ENCODE data around the gene SLC27A5. TPM values are rescaled to one million over a fixed set of nuclear protein-coding genes. Genes with fewer than 3 reads are reported as not detected.
"Not testable (repeated sequence)": the region's sequence is repeated elsewhere in the genome, so short reads cannot be mapped to it uniquely, and the experiment has no call there.

The SLC27A5 gene
- total RNA-seq, 1 donor from 2014 or later: 35.8 TPM

DNA sequence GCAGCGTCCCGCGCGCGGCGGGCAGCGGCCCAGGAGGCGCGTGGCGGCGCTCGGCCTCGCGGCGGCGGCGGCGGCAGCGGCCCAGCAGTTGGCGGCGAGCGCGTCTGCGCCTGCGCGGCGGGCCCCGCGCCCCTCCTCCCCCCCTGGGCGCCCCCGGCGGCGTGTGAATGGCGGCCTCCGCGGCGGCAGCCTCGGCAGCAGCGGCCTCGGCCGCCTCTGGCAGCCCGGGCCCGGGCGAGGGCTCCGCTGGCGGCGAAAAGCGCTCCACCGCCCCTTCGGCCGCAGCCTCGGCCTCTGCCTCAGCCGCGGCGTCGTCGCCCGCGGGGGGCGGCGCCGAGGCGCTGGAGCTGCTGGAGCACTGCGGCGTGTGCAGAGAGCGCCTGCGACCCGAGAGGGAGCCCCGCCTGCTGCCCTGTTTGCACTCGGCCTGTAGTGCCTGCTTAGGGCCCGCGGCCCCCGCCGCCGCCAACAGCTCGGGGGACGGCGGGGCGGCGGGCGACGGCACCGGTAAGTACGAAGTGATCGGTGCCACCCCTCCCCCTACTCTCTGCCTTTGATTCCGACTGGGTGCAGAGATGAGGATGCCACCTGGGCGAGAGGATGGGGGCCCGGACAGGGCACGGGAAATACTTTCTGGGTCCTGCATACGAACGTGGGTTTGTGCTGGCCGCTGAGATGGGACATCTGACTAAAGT lies 32.9 kb upstream of the SLC27A5 start:
- H3K36me3 ChIP-seq: peaks cover 0 to 33% of the 10 kb centered on the region in 2 donors
- intact Hi-C loops (cut with DNase I): no loop called here
- peaks cover 34% of the 10 kb centered on the region for H3K4me1 ChIP-seq
- H3K27ac ChIP-seq: peak overlapping the region; percentile 96
- TF ChIP-seq POLR2A (IDR thresholded peaks at IDR 0.05) (no peak), POLR2AphosphoS5 (IDR thresholded peaks at IDR 0.05; ENCODE audit: insufficient read depth in 1 of 2, low read depth in 1 of 2) (no peak)
- TF ChIP-seq, protein P1, sequence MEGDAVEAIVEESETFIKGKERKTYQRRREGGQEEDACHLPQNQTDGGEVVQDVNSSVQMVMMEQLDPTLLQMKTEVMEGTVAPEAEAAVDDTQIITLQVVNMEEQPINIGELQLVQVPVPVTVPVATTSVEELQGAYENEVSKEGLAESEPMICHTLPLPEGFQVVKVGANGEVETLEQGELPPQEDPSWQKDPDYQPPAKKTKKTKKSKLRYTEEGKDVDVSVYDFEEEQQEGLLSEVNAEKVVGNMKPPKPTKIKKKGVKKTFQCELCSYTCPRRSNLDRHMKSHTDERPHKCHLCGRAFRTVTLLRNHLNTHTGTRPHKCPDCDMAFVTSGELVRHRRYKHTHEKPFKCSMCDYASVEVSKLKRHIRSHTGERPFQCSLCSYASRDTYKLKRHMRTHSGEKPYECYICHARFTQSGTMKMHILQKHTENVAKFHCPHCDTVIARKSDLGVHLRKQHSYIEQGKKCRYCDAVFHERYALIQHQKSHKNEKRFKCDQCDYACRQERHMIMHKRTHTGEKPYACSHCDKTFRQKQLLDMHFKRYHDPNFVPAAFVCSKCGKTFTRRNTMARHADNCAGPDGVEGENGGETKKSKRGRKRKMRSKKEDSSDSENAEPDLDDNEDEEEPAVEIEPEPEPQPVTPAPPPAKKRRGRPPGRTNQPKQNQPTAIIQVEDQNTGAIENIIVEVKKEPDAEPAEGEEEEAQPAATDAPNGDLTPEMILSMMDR (IDR thresholded peaks at IDR 0.05): no peak
- peak overlapping the region; percentile 94 to 99 for H3K4me3 ChIP-seq
- peak in 1 of 2 donors; percentile 86 for DNase-seq (ENCODE audit: extremely low spot score in 2 of 2)
- H3K27me3 ChIP-seq: no peaks in the 10 kb centered on the region
- H3K9me3 ChIP-seq: no peaks in the 10 kb centered on the region

DNA sequence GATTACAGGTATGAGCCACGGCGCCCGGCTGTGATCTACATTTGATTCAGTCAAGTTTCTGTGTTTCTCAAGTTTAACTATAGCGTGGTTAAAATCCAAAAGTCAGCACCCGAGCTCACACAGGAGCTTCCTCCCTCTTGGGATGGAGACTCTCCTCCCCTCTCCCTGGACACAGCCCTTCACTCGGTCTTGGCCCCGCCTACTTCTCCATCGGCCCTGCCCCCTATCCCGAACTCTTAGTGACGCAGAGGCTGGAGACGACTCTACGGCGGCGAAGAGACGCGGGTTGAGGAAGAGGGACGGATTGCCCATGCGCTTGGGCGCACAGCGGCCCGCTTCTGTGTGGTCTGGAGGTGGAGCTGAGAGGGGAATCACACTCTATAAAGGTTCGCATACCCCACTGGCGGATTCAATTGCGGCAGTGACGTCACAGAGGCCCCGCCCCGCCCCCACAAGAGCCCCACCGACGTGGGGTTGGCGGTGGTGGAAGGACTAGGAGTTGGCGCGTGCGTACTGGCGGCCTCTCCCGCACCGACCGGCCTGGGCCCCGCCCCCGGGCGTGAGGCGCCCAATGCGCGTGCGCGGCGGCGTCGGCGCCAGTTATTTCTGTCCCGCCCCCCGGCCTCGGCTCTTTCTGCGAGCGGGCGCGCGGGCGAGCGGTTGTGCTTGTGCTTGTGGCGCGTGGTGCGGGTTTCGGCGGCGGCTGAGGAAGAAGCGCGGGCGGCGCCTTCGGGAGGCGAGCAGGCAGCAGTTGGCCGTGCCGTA lies 32.2 kb upstream of the SLC27A5 start, which contains the start of gene TRIM28:
TRIM28 (plus strand) TSS at position 239 of the 765 bp plus-strand sequence. CDS start 694 bp downstream, outside the sequence.
- Histone ChIP-seq H3K4me3 (peak within 1 kb of the TSS; percentile 94 to 99), H3K9me3 (no peaks in the 10 kb centered on the region), H3K27ac (peak within 1 kb of the TSS; percentile 96), H3K4me1 (peaks cover 34% of the 10 kb centered on the region), H3K36me3 (peaks cover 0 to 26% of the 10 kb centered on the region in 2 donors), H3K27me3 (no peaks in the 10 kb centered on the region)
- intact Hi-C loops (cut with DNase I): no loop called here
- DNase-seq (ENCODE audit: extremely low spot score in 2 of 2): peak in 1 of 2 donors; percentile 99
- TF ChIP-seq POLR2AphosphoS5 (IDR thresholded peaks at IDR 0.05; ENCODE audit: insufficient read depth in 1 of 2, low read depth in 1 of 2): peak; percentile 90 to 98
- TF ChIP-seq, protein P1 (IDR thresholded peaks at IDR 0.05): no peak
- peak; percentile 75 to 98 for TF ChIP-seq POLR2A (IDR thresholded peaks at IDR 0.05)

DNA sequence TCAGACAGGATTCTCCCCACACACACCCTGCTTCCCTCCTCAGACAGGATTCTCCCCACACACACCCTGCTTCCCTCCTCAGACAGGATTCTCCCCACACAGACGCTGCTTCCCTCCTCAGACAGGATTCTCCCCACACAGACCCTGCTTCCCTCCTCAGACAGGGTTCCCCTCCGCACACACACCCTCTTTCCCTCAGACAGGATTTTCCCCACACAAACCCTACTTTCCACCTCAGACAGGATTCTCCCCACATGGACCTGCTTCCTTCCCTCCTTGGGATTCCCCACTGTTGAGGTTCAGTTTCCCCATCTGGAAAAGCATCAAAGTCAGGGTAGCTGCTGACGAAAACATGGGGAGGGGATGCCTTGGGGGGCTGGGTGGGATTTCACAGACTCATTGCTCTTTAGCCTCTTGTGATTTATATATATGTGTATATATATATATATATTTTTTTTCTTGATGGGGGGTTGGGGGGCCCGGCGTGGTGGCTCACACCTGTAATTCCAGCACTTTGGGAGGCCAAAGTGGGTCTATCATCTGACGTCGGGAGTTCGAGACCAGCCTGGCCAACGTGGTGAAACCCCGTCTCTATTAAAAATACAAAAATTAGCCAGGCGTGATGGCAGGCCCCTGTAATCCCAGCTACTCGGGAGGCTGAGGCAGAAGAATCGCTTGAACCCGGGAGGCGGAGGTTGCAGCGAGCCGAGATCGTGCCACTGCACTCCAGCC lies 31.0 kb upstream of the SLC27A5 start:
- H3K9me3 ChIP-seq; H3K27me3 ChIP-seq; intact Hi-C loops (cut with DNase I): not testable (repeated sequence)
- Histone ChIP-seq H3K27ac (peak overlapping the region; percentile 96), H3K4me3 (peak overlapping the region; percentile 94 to 99), H3K4me1 (peaks cover 42% of the 10 kb centered on the region), H3K36me3 (peaks cover 0 to 14% of the 10 kb centered on the region in 2 donors)
- DNase-seq (ENCODE audit: extremely low spot score in 2 of 2): peak in 1 of 2 donors; percentile 83

DNA sequence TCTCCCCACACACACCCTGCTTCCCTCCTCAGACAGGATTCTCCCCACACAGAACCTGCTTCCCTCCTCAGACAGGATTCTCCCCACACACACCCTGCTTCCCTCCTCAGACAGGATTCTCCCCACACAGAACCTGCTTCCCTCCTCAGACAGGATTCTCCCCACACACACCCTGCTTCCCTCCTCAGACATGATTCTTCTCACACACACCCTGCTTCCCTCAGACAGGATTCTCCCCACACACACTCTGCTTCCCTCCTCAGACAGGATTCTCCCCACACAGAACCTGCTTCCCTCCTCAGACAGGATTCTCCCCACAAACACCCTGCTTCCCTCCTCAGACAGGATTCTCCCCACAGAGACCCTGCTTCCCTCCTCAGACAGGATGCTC lies 27.4 kb upstream of the SLC27A5 start:
- H3K4me3 ChIP-seq; DNase-seq (ENCODE audit: extremely low spot score in 2 of 2); H3K36me3 ChIP-seq; intact Hi-C loops (cut with DNase I); H3K9me3 ChIP-seq; H3K27ac ChIP-seq; H3K27me3 ChIP-seq: not testable (repeated sequence)
- peaks cover 14% of the 10 kb centered on the region for H3K4me1 ChIP-seq

DNA sequence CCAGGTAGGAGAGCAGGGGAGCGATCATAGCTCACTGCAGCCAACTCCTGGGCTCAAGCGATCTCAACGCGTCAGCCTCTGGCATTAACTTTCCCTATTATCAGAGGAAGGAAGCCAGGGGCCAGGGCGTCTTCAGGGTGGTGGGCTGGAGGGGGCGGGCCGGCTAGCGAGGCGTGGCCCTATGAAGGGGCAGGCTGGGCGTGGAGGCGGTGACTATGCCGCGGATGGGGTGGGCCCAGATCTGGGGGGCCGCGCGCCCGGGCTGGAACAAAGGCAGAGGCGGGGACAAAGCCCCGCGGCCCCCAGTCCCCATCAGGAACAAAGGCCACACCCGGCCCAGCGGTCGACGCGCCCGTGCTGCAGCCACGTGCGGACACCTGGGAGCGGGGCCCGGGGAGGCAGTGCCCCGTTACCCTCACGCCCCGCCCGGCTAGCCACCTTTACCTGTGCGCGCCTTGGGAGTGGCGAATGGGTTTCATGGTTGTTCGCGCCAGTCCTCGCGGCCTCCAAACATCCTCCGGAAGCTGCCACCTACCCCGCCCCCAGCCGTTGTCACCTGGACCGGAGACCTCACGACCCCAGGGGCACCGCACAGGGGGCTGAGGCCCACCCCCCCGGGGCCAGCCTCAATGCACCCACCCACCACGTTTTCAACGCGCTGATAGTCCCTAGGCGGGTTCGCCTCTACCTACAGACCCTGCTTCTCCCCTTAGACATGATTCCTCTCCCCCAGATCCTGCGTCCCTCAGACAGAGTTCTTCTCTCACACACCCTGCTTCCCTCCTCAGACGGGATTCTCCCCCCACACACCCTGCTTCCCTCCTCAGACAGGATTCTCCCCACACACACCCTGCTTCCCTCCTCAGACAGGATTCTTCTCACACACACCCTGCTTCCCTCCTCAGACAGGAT lies 26.7 kb upstream of the SLC27A5 start:
- H3K4me1 ChIP-seq: peaks cover 13% of the 10 kb centered on the region
- no peaks in the 10 kb centered on the region for H3K9me3 ChIP-seq
- no peaks in the 10 kb centered on the region for H3K36me3 ChIP-seq
- H3K4me3 ChIP-seq: peak overlapping the region; percentile 25 to 37
- H3K27ac ChIP-seq: peak overlapping the region; percentile 20
- peak in 1 of 2 donors; percentile 83 for DNase-seq (ENCODE audit: extremely low spot score in 2 of 2)
- intact Hi-C loops (cut with DNase I): no loop called here
- TF ChIP-seq, protein P1 (IDR thresholded peaks at IDR 0.05): no peak
- TF ChIP-seq POLR2AphosphoS5 (IDR thresholded peaks at IDR 0.05; ENCODE audit: insufficient read depth in 1 of 2, low read depth in 1 of 2) (peak in 1 of 2 donors; percentile 17), POLR2A (IDR thresholded peaks at IDR 0.05) (no peak)
- H3K27me3 ChIP-seq: no peaks in the 10 kb centered on the region

All from vagina (tissue), 2 donors.